Adrenal gland (tissue), 12 donors: Measurements from ENCODE around the gene UBQLN4. TPM values are rescaled to one million over a fixed set of nuclear protein-coding genes. Genes with fewer than 3 reads are reported as not detected.
"Not testable (repeated sequence)": the region's sequence is repeated elsewhere in the genome, so short reads cannot be mapped to it uniquely, and the experiment has no call there.

ENCODE experiments used
- DNase-seq, 7 donors: peaks; one replicate each; pipeline ENCODE4 v3.0.0-alpha.2; 2019 to 2020
- H3K27ac ChIP-seq, 5 donors: fragments of 200-600 bp; sonication (generic) in 4 of 5; 1 replicate in 3 of 5; 2 replicates in 2 of 5; pipeline versions ENCODE4 v1.5.1 to v1.8.0; 2016 to 2020; ENCODE audit warnings: mild to moderate bottlenecking in 1 of 5
- H3K27me3 ChIP-seq: fragments of 200-600 bp; 2 replicates; pipeline ENCODE4 v1.8.0; 2021
- H3K36me3 ChIP-seq, 2 donors: fragments of 200-600 bp; replicated peaks in 1 of 2; 1 replicate in 1 of 2; 2 replicates in 1 of 2; pipeline versions ENCODE4 v1.5.1 to v1.8.0; 2018 to 2022
- H3K4me1 ChIP-seq, 2 donors: fragments of 200-600 bp; replicated peaks in 1 of 2; 1 replicate in 1 of 2; 2 replicates in 1 of 2; pipeline versions ENCODE4 v1.5.1 to v1.8.0; 2018 to 2021
- H3K4me3 ChIP-seq, 4 donors: fragments of 200-600 bp; sonication (generic) in 3 of 4; one replicate each; pipeline ENCODE4 v1.5.1; 2016 to 2018
- H3K9me3 ChIP-seq, 3 donors: fragments of 200-600 bp; sonication (generic) in 1 of 3; replicated peaks in 1 of 3; 1 replicate in 2 of 3; 2 replicates in 1 of 3; pipeline versions ENCODE4 v1.5.1 to v1.8.0; 2016 to 2021
- CTCF ChIP-seq, 6 experiments: fragments of 450-650 bp in 4 of 6; fragments of 200-600 bp in 2 of 6; sonication (generic) in 1 of 6; IDR thresholded peaks; 1 replicate in 5 of 6; 2 replicates in 1 of 6; pipeline versions ENCODE4 v1.5.1 to v1.8.0; 2016 to 2021; ENCODE audit warnings: antibody characterized with exemption in 6 of 6, mild to moderate bottlenecking in 2 of 6, moderate library complexity in 1 of 6
- POLR2A ChIP-seq, 2 donors: fragments of 450-650 bp; IDR thresholded peaks; one replicate each; pipeline ENCODE4 v1.6.1; 2017; ENCODE audit warnings: antibody characterized with exemption in 2 of 2, mild to moderate bottlenecking in 2 of 2, moderate library complexity in 1 of 2
- WGBS, 4 donors: extraction: QIAGEN DNeasy Blood & Tissue Kit in 2 of 4; methylation state at CpG; one replicate each; pipeline versions ENCODE4 v1.1.5 to v1.1.7; 2013 to 2017; 5-methylcytosine and 5-hydroxymethylcytosine counted together
- intact Hi-C, 2 donors: fragments of 100-400 bp; cut with DNase I; formaldehyde crosslinking; loops; one replicate each; pipeline versions ENCODE4 v1.14.1 to v1.15.0; 2022 to 2023
- polyA plus RNA-seq, 3 donors: library from polyadenylated mRNA; stranded (reverse); fragments of 200-250 nt in 2 of 3; fragments of 350-450 nt in 1 of 3; fragmentation: Illumina TruSeq in 1 of 3; extraction: RNeasy Lipid Tissue Mini Kit (QIAGEN cat#74804) in 1 of 3; gene quantifications; one replicate each; pipeline ENCODE4 v1.2.3, GENCODE V29; 2013 to 2014
- total RNA-seq, 9 donors: library from RNA; depleted of rRNA in 4 of 9; stranded (reverse); fragments of >200 nt in 4 of 9; fragments of 120-200 nt in 1 of 9; fragmentation: NEBNext Ultra II Directional in 1 of 9; extraction: Animal tissue kit (Norgen Biotek cat#: 25700) in 1 of 9; gene quantifications; one replicate each; pipeline versions ENCODE4 v1.1.0 to v1.2.4, GENCODE V29; 2013 to 2023
- donor health status: healthy with polysubstance abuse.
- donor health status: Bipolar disorder and iron deficiency.
- donor health status: DM: yes; HTN: yes; CAD: no.
- donor health status: DM: no; HTN: no; CAD: no.
- donor health status: DM: no; HTN: no; CAD: no.
- donor health status: DM: yes; HTN: yes; CAD: no.

UBQLN4 gene
- total and polyA plus RNA-seq, 12 donors, result 9.5 to 34.6 (median 23.3) TPM

- 67 to 89% (median 85%) methylated on average over 4 of the region's 4 CpGs for WGBS, 4 donors
Observed at GRCh38 chr1:156045076-156045475, 8.5 kb downstream of the UBQLN4 start.

GRCh38 chr1:156042828-156043227 lies 10.8 kb downstream of the UBQLN4 start:
- H3K36me3 ChIP-seq, result peaks cover 0 to 30% of the 10 kb centered on the region in 2 donors
- H3K9me3 ChIP-seq, result no peaks in the 10 kb centered on the region
- no peak overlapping the region for H3K4me3 ChIP-seq
- intact Hi-C loops, result no loop called here
- no peak overlapping the region for H3K27ac ChIP-seq
- WGBS, 4 donors, result 78 to 85% (median 82%) methylated on average over 3 of the region's 3 CpGs
- H3K27me3 ChIP-seq, result no peaks in the 10 kb centered on the region
- no peak for DNase-seq
- TF ChIP-seq CTCF (IDR thresholded peaks at IDR 0.05) (no peak), POLR2A (IDR thresholded peaks at IDR 0.05) (no peak)
- no peaks in the 10 kb centered on the region for H3K4me1 ChIP-seq

More at GRCh38 chr1:156045076-156045475, 8.5 kb downstream of the UBQLN4 start:
- H3K27me3 ChIP-seq, result no peaks in the 10 kb centered on the region
- intact Hi-C loops, result no loop called here
- DNase-seq, result no peak
- H3K36me3 ChIP-seq, result peaks cover 0 to 23% of the 10 kb centered on the region in 2 donors
- H3K27ac ChIP-seq, result no peak overlapping the region
- H3K4me3 ChIP-seq, result no peak overlapping the region
- H3K9me3 ChIP-seq, result no peaks in the 10 kb centered on the region
- TF ChIP-seq CTCF (IDR thresholded peaks at IDR 0.05) (no peak), POLR2A (IDR thresholded peaks at IDR 0.05) (no peak)
- H3K4me1 ChIP-seq, result no peaks in the 10 kb centered on the region

- intact Hi-C loops, H3K4me3 ChIP-seq, H3K27ac ChIP-seq, H3K27me3 ChIP-seq, H3K4me1 ChIP-seq, DNase-seq, H3K9me3 ChIP-seq: not testable (repeated sequence)
- peaks cover 0 to 22% of the 10 kb centered on the region in 2 donors for H3K36me3 ChIP-seq
- 90 to 94% (median 91%) methylated on average over 4 of the region's 4 CpGs for WGBS, 4 donors
Observed at GRCh38 chr1:156034991-156035390, 18.6 kb downstream of the UBQLN4 start.

- no peaks in the 10 kb centered on the region for H3K27me3 ChIP-seq
- no peak for DNase-seq
- no peaks in the 10 kb centered on the region for H3K4me1 ChIP-seq
- no peaks in the 10 kb centered on the region for H3K9me3 ChIP-seq
- no peak overlapping the region for H3K27ac ChIP-seq
- H3K36me3 ChIP-seq, result peaks cover 0 to 14% of the 10 kb centered on the region in 2 donors
- H3K4me3 ChIP-seq, result no peak overlapping the region
- TF ChIP-seq CTCF (IDR thresholded peaks at IDR 0.05), result no peak
- TF ChIP-seq POLR2A (IDR thresholded peaks at IDR 0.05), result no peak
- intact Hi-C loops, result no loop called here
- WGBS, 4 donors, result 54 to 63% (median 56%) methylated on average over 6 of the region's 6 CpGs
Observed at GRCh38 chr1:156033011-156033410, 20.6 kb downstream of the UBQLN4 start.

- Histone ChIP-seq H3K4me3 (no peak overlapping the region), H3K9me3 (no peaks in the 10 kb centered on the region), H3K27ac (no peak overlapping the region), H3K36me3 (no peaks in the 10 kb centered on the region), H3K27me3 (no peaks in the 10 kb centered on the region), H3K4me1 (no peaks in the 10 kb centered on the region)
- 83 to 90% (median 87%) methylated on average over 4 of the region's 4 CpGs for WGBS, 4 donors
- intact Hi-C loops, result no loop called here
- no peak for DNase-seq
- TF ChIP-seq CTCF (IDR thresholded peaks at IDR 0.05) (no peak), POLR2A (IDR thresholded peaks at IDR 0.05) (no peak)
Observed at GRCh38 chr1:156026588-156026987, 27.0 kb downstream of the UBQLN4 start.
